Trophoblast cell (in vitro differentiated cells and primary cell): ENCODE results near the gene HCN4.

Source experiments
- DNase-seq, 2 donors: peaks; one replicate each; pipeline ENCODE4 v3.0.0-alpha.2; 2016
- H2AFZ ChIP-seq: 2 replicates; pipeline ENCODE4 v1.6.1; 2013; ENCODE audit warnings: low read length, moderate library complexity, mild to moderate bottlenecking; ENCODE audit not compliant: insufficient read depth, poor library complexity
- H2AK5ac ChIP-seq: 2 replicates; pipeline ENCODE4 v1.6.1; 2013; ENCODE audit warnings: mild to moderate bottlenecking, low read length
- H2BK120ac ChIP-seq: 2 replicates; pipeline ENCODE4 v1.6.1; 2013; ENCODE audit warnings: low read length, mild to moderate bottlenecking, moderate library complexity; ENCODE audit not compliant: insufficient read depth, poor library complexity
- H2BK12ac ChIP-seq: 2 replicates; pipeline ENCODE4 v1.6.1; 2013; ENCODE audit warnings: mild to moderate bottlenecking, low read length, moderate library complexity
- H2BK5ac ChIP-seq: 2 replicates; pipeline ENCODE4 v1.6.1; 2013; ENCODE audit warnings: low read length, low read depth, moderate library complexity, mild to moderate bottlenecking; ENCODE audit not compliant: poor library complexity
- H3K14ac ChIP-seq: 2 replicates; pipeline ENCODE4 v1.6.1; 2013; ENCODE audit warnings: mild to moderate bottlenecking, low read length
- H3K18ac ChIP-seq: 2 replicates; pipeline ENCODE4 v1.6.1; 2013; ENCODE audit warnings: mild to moderate bottlenecking, low read length
- H3K23ac ChIP-seq: 2 replicates; pipeline ENCODE4 v1.6.1; 2013; ENCODE audit warnings: low read length
- H3K27ac ChIP-seq: 2 replicates; pipeline ENCODE4 v1.5.1; 2013; ENCODE audit warnings: low read depth, mild to moderate bottlenecking, inconsistent platforms, low read length, moderate library complexity
- H3K27me3 ChIP-seq: 2 replicates; pipeline ENCODE4 v1.6.1; 2013; ENCODE audit warnings: inconsistent platforms, mild to moderate bottlenecking, low read length, moderate library complexity; ENCODE audit not compliant: insufficient read depth
- H3K36me3 ChIP-seq, 2 experiments: 1 replicate in 1 of 2; 2 replicates in 1 of 2; pipeline ENCODE4 v1.6.1; 2013; ENCODE audit warnings: low read length in 2 of 2, mild to moderate bottlenecking in 2 of 2, moderate library complexity in 1 of 2; ENCODE audit not compliant: insufficient read depth in 2 of 2, control insufficient read depth in 1 of 2
- H3K4ac ChIP-seq: 2 replicates; pipeline ENCODE4 v1.6.1; 2013; ENCODE audit warnings: low read depth, mild to moderate bottlenecking, low read length, moderate library complexity
- H3K4me1 ChIP-seq, 2 experiments: 1 replicate in 1 of 2; 2 replicates in 1 of 2; pipeline ENCODE4 v1.6.1; 2013; ENCODE audit warnings: low read length in 2 of 2, mild to moderate bottlenecking in 2 of 2, moderate library complexity in 1 of 2; ENCODE audit not compliant: insufficient read depth in 2 of 2, control insufficient read depth in 1 of 2
- H3K4me2 ChIP-seq: 2 replicates; pipeline ENCODE4 v1.6.1; 2013; ENCODE audit warnings: inconsistent platforms, mild to moderate bottlenecking, low read length, moderate library complexity
- H3K4me3 ChIP-seq: 2 replicates; pipeline ENCODE4 v1.5.1; 2013; ENCODE audit warnings: mild to moderate bottlenecking, low read depth, low read length, inconsistent platforms
- H3K79me1 ChIP-seq: one replicate; pipeline ENCODE4 v1.6.1; 2013; ENCODE audit warnings: low read length
- H3K79me2 ChIP-seq: 2 replicates; pipeline ENCODE4 v1.6.1; 2013; ENCODE audit warnings: low read length, mild to moderate bottlenecking; ENCODE audit not compliant: control insufficient read depth, insufficient read depth, poor library complexity
- H3K9ac ChIP-seq: 2 replicates; pipeline ENCODE4 v1.6.1; 2013; ENCODE audit warnings: mild to moderate bottlenecking, low read length
- H3K9me3 ChIP-seq: 2 replicates; pipeline ENCODE4 v1.6.1; 2013; ENCODE audit warnings: low read depth, mild to moderate bottlenecking, control low read depth, inconsistent platforms, low read length; ENCODE audit not compliant: insufficient read depth
- H4K12ac ChIP-seq: 2 replicates; pipeline ENCODE4 v1.6.1; 2013; ENCODE audit warnings: low read depth, mild to moderate bottlenecking, low read length, moderate library complexity
- H4K8ac ChIP-seq: 2 replicates; pipeline ENCODE4 v1.6.1; 2013; ENCODE audit warnings: low read depth, mild to moderate bottlenecking, low read length, moderate library complexity
- H4K91ac ChIP-seq: one replicate; pipeline ENCODE4 v1.6.1; 2013; ENCODE audit warnings: low read depth, mild to moderate bottlenecking, low read length, moderate library complexity
- WGBS: extraction: QIAGEN DNeasy Blood & Tissue Kit; methylation state at CpG from one replicate; pipeline ENCODE4 v1.1.7; 2013; ENCODE audit warnings: missing lambda C conversion rate; ENCODE audit not compliant: insufficient read length, insufficient coverage; ENCODE audit errors: extremely low coverage; 5-methylcytosine and 5-hydroxymethylcytosine counted together

The HCN4 gene

GRCh38 chr15:73398861-73399260, 30.1 kb upstream of the HCN4 start:
- Histone ChIP-seq H3K9me3 (no peaks in the 10 kb centered on the region), H2BK5ac (no peak overlapping the region), H3K36me3 (no peaks in the 10 kb centered on the region), H3K4me3 (no peak overlapping the region), H3K9ac (no peak overlapping the region), H3K27me3 (no peaks in the 10 kb centered on the region), H4K91ac (no peak overlapping the region), H2BK120ac (no peak overlapping the region), H3K4me1 (peaks cover 0 to 3% of the 10 kb centered on the region in 2 experiments), H3K14ac (no peak overlapping the region), H2AFZ (no peak overlapping the region), H2AK5ac (no peak overlapping the region), H3K23ac (no peak overlapping the region), H4K12ac (no peak overlapping the region), H3K18ac (no peak overlapping the region), H3K4ac (no peak overlapping the region), H3K79me1 (no peaks in the 10 kb centered on the region), H3K4me2 (no peak overlapping the region), H3K27ac (no peak overlapping the region), H3K79me2 (no peaks in the 10 kb centered on the region), H4K8ac (no peak overlapping the region), H2BK12ac (no peak overlapping the region)
- no CpG with 5 or more reads among the region's 4 CpGs for WGBS
- no peak for DNase-seq

- Histone ChIP-seq H4K12ac (no peak overlapping the region), H2BK12ac (no peak overlapping the region), H3K36me3 (no peaks in the 10 kb centered on the region), H3K4me1 (peaks cover 0 to 3% of the 10 kb centered on the region in 2 experiments), H2BK120ac (no peak overlapping the region), H3K27ac (no peak overlapping the region), H3K23ac (no peak overlapping the region), H3K18ac (no peak overlapping the region), H3K4ac (no peak overlapping the region), H3K79me1 (no peaks in the 10 kb centered on the region), H3K27me3 (no peaks in the 10 kb centered on the region), H2BK5ac (no peak overlapping the region), H4K8ac (no peak overlapping the region), H3K4me3 (no peak overlapping the region), H3K4me2 (no peak overlapping the region), H4K91ac (no peak overlapping the region), H2AK5ac (no peak overlapping the region), H3K79me2 (no peaks in the 10 kb centered on the region), H3K9me3 (no peaks in the 10 kb centered on the region), H3K9ac (no peak overlapping the region), H3K14ac (no peak overlapping the region), H2AFZ (no peak overlapping the region)
- no CpG with 5 or more reads among the region's 5 CpGs for WGBS
- no peak for DNase-seq
Observed at GRCh38 chr15:73397461-73397860, 28.7 kb upstream of the HCN4 start.

- no peak overlapping the region for H3K9ac ChIP-seq
- peaks cover 2% of the 10 kb centered on the region for H3K9me3 ChIP-seq
- no peaks in the 10 kb centered on the region for H3K36me3 ChIP-seq
- no peak overlapping the region for H2BK120ac ChIP-seq
- peaks cover 0 to 3% of the 10 kb centered on the region in 2 experiments for H3K4me1 ChIP-seq
- no peaks in the 10 kb centered on the region for H3K79me1 ChIP-seq
- H2AK5ac ChIP-seq, result no peak overlapping the region
- H4K8ac ChIP-seq, result no peak overlapping the region
- H3K18ac ChIP-seq, result no peak overlapping the region
- H3K23ac ChIP-seq, result no peak overlapping the region
- no peak overlapping the region for H3K27ac ChIP-seq
- no peak overlapping the region for H3K4me3 ChIP-seq
- no peak overlapping the region for H2BK12ac ChIP-seq
- no peak overlapping the region for H3K4ac ChIP-seq
- H3K27me3 ChIP-seq, result no peaks in the 10 kb centered on the region
- WGBS, result no CpG with 5 or more reads among the region's 2 CpGs
- no peak overlapping the region for H4K12ac ChIP-seq
- H3K14ac ChIP-seq, result no peak overlapping the region
- H3K4me2 ChIP-seq, result no peak overlapping the region
- no peak for DNase-seq
- no peaks in the 10 kb centered on the region for H3K79me2 ChIP-seq
- no peak overlapping the region for H2BK5ac ChIP-seq
- no peak overlapping the region for H4K91ac ChIP-seq
- H2AFZ ChIP-seq, result no peak overlapping the region
Observed at GRCh38 chr15:73395671-73396070, 26.9 kb upstream of the HCN4 start.

GRCh38 chr15:73394782-73395181, 26.0 kb upstream of the HCN4 start:
- H3K79me2 ChIP-seq, result no peaks in the 10 kb centered on the region
- no peak overlapping the region for H3K9ac ChIP-seq
- H4K8ac ChIP-seq, result no peak overlapping the region
- no peaks in the 10 kb centered on the region for H3K36me3 ChIP-seq
- no peak overlapping the region for H3K4ac ChIP-seq
- peaks cover 3% of the 10 kb centered on the region for H3K79me1 ChIP-seq
- DNase-seq, result no peak
- H3K4me3 ChIP-seq, result no peak overlapping the region
- no peak overlapping the region for H2AK5ac ChIP-seq
- H3K4me2 ChIP-seq, result no peak overlapping the region
- H2BK12ac ChIP-seq, result no peak overlapping the region
- H3K27ac ChIP-seq, result no peak overlapping the region
- no peak overlapping the region for H2AFZ ChIP-seq
- H3K18ac ChIP-seq, result no peak overlapping the region
- no peak overlapping the region for H2BK120ac ChIP-seq
- H3K27me3 ChIP-seq, result no peaks in the 10 kb centered on the region
- H3K14ac ChIP-seq, result no peak overlapping the region
- peaks cover 2% of the 10 kb centered on the region for H3K9me3 ChIP-seq
- H4K12ac ChIP-seq, result no peak overlapping the region
- no peak overlapping the region for H4K91ac ChIP-seq
- H3K23ac ChIP-seq, result no peak overlapping the region
- no peak overlapping the region for H2BK5ac ChIP-seq
- peaks cover 4 to 7% of the 10 kb centered on the region in 2 experiments for H3K4me1 ChIP-seq
